ENCODE results near the gene TRPV3.

GRCh38 chr17:3524024-3524423 is 33.6 kb downstream of the TRPV3 start:
- TF ChIP-seq, protein P1, sequence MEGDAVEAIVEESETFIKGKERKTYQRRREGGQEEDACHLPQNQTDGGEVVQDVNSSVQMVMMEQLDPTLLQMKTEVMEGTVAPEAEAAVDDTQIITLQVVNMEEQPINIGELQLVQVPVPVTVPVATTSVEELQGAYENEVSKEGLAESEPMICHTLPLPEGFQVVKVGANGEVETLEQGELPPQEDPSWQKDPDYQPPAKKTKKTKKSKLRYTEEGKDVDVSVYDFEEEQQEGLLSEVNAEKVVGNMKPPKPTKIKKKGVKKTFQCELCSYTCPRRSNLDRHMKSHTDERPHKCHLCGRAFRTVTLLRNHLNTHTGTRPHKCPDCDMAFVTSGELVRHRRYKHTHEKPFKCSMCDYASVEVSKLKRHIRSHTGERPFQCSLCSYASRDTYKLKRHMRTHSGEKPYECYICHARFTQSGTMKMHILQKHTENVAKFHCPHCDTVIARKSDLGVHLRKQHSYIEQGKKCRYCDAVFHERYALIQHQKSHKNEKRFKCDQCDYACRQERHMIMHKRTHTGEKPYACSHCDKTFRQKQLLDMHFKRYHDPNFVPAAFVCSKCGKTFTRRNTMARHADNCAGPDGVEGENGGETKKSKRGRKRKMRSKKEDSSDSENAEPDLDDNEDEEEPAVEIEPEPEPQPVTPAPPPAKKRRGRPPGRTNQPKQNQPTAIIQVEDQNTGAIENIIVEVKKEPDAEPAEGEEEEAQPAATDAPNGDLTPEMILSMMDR (IDR thresholded peaks at IDR 0.05; ENCODE audit: low read length) = no peak
- TF ChIP-seq EZH2 (IDR thresholded peaks at IDR 0.05; ENCODE audit: borderline replicate concordance, low read length) = no peak
